GM19372 (cell line): Measurements from ENCODE around the gene RAP2C.

Experiments used
- ATAC-seq: cut with Tn5 transposase; IDR thresholded peaks from one replicate; pipeline ENCODE4 v1.9.1; 2021; ENCODE audit warnings: mild to moderate bottlenecking, low read depth, moderate library complexity; ENCODE audit not compliant: unreplicated experiment

The RAP2C gene

DNA sequence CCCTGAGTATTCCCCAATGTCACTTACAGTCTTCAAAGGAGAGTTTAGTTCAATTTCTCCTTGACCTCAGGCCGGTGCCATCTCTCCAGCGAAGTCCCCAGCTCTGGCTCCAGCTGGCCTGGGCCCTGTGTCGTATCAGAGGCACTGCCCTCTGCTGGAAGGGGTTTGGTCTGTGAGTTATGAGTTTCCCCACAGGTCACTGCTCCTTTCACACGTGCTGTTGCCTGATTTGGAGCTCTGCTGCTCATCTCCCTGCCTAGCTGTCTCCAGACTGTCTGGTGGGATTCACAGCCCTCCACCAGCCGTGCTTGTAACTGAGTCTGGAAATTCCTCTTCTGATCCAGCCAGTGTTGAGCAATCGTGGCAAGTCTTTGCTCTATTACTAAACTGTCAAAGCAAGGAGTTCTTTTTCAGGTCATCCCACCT lies at the start of gene RAP2C:
Gene RAP2C (minus strand): TSS at position 105 of the 426 bp plus-strand sequence. CDS start 2,179 bp downstream, outside the sequence.
- ATAC-seq = peak; percentile 59

DNA sequence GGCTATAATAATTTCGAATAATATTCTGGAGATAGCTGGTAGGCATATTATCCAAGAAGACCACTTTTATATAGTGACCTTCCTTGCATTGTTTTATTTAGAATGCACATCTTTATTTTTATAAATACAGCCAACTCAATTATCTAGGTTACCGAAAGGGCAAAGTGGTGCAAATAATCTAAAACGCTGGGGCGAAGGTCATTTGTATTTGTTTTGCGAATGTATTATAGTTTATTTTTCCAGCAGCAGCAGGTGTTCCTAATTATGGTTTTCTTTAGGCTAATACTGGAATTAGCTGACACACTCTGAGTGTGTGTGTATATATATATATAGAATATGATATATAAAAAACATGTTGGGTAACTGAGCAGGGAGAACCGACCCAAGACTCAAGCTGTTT lies 48.1 kb upstream of the RAP2C start:
- no peak for ATAC-seq

DNA sequence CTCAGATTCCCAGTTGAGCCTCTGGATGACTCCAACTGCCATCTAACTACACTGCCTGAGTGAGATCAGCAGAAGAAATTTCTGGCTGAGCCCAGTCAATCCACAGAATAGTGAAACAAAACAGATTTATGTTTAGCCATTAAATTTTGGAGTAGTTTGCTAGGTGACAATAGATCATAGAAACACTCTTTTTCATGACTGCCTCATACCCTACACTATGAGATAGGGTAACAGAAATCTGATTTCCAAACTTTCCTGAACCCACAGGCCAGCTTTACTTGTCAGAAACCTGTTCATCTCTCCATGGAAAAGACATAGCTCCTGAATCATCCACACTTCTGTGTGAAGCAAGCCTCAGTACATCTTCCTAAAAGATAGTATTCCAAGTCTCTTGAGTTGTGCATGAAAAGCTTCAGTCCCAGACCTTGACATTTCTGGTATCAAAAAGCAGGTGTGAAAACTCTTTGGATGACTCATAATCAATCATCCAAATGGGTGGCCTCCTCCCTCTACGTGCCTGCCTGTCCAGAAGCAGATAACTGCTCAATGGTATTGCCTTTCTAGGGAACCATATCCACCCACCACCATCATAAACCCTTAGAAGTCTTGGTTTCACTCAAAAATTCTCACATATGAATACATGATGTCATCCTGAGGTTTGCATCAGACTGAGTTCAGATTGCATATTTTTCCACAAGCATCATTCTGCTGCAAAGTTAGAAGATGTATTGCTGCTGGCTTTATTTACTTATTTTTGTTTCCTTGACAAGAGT lies 47.5 kb upstream of the RAP2C start:
- ATAC-seq = no peak

GRCh38 chrX:132263127-132263526 lies 43.9 kb upstream of the RAP2C start:
- ATAC-seq = no peak

DNA sequence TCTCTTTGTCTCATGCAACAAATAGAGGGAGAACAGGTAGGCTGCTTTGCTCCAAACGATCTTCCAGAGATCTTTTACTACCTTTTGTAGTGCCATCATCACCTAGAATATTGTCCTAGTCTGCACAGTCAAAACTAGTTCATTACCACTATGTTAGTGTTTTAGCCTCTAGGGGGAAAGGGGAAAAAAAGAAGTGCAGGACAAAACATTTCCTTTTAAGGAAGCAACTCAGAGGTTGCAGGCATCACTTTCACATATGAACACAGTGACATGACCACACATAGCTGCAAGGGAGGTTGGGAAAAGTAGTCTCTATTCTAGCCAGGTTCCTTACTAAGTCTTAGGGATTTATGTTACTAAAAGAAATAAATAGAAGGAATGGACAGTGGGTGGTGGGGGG lies 39.3 kb upstream of the RAP2C start:
- no peak for ATAC-seq

GRCh38 chrX:132257116-132257515 lies 37.9 kb upstream of the RAP2C start:
- ATAC-seq = no peak

DNA sequence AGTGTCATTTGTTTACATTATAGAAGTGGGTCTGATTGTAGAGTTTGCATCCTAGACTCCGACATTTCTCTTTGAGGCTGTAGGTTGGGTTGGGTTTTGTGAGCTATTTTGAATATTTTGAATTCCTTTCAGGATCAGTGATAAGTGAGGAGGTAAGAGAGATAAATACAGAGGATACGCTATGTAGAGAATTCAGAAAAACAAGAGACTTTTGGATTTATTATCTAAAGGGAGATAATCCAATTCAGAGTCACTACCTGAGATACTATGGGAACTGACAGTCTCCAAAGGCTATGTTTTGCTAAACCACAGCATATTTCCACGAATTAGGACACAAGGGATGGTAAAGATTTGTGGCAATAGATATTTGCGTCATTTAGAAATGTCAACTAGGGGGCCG lies 16.9 kb upstream of the RAP2C start:
- no peak for ATAC-seq

- no peak for ATAC-seq
Observed at GRCh38 chrX:132235488-132235887, 16.2 kb upstream of the RAP2C start.

GRCh38 chrX:132231587-132231986 lies 12.3 kb upstream of the RAP2C start:
- no peak for ATAC-seq

DNA sequence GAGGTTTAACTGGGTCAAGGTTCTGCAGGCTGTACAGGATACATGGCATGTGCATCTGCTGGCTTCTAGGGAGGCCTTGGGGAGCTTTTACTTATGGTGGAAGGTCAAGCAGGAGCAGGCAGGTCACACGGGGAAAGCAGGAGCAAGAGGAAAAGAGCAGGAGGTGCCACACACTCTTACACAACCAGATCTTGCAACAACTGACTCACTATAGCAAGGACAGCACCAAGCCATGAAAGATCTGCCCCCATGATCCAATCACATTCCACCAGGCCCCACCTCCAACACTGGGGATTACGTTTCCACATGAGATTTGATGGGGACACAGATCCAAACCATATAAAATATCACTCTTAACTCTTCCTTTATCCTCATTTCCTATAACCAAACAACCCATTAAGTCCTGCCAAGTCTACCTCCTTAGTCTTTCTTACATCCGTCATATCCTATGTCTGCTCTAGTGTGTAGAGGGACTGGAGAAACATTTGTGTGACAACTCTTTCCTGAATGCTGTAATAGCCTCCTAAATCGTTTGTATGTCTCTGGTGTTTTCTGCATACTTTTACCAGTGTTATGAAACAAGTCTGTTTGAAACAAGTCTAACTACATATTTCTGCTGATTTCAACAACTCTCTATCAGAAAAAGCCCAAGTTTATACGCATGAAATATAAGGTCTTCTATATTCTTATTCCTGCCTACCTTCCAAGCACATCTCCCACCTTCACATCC lies 8.3 kb upstream of the RAP2C start:
- no peak for ATAC-seq

- no peak for ATAC-seq
Observed at GRCh38 chrX:132226169-132226568, 6.9 kb upstream of the RAP2C start.

DNA sequence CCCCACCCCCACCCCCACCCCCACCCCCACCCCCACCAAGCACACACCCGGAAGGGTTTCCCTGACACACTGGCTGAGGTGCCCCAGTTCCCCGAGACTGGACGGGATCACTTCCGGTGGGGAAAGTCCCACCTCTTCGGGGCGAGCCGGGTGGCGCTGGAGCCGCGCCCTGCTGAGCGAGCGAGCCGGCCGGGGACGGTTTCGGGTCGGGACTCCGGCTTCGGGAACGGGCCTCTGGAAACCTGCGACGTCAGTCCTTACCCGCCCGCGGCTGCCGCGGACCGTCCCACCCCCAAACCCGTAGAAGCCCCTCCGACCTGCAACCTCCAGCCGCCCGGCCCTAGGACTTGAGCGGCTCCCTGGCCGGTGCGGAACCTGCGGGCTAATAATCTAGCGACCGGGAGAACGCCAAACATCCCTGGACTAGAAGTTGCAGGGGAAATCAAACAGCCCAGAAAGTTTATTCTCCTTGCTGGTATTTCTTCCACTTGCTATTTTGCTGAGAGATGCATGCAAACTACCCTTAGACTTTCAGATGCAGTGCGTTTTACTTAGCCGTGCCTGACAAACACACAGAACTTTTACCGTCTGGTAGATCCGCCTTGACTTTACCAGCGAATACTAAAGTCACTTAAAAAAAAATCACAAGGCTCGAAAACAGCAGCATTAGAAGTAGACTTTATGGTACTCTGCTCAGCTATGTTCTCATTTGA lies 991 bp downstream of the RAP2C start:
- peak; percentile 45 for ATAC-seq

DNA sequence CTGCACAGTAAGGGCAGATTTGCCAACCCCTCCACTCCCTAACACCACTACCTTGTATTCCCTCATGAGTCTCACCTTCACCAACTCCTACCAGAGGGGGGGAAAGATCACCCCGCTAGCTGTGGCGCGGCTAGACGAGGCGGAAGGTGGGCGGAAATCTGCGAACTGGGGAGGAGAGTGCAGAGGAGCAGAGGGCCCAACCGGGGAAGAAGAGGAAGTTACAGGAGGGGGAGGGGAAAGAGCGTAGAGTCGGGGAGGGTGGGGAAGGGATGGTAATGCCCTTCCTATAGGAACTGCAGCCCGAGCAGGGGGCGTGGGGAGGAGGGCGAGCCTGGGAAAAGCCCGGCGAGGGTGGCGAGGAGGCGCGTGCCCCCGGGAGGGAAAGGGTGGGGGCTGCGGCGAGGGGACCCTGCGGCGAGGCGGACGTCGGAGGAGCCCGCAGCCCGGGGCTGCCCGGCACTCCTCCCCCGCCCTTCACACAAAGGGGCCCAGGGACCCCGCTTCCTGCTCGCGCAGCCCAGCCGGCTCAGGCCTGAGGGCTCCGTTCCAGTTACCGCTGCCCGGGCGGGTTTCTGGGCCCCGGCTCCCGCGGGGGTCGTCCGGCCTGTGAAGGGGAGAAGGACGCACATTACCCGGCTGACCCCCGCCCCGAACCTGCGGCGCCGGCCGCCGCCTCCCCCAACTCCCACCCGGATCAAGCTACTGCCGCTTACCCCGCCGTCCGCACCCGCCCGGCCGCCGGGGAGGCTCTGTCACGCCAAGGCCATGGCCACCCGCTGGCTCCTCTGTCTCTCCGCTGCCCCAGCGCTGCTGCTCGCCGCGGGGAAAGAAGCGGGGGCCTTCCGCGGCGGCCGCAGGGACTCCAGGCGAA lies 1.8 kb downstream of the RAP2C start:
- ATAC-seq = peak; percentile 59

GRCh38 chrX:132216806-132217202 lies 2.4 kb downstream of the RAP2C start:
- peak; percentile 12 for ATAC-seq

- ATAC-seq = no peak
Observed at GRCh38 chrX:132216283-132216682, 3.0 kb downstream of the RAP2C start.

- no peak for ATAC-seq
Observed at GRCh38 chrX:132214518-132214917, 4.7 kb downstream of the RAP2C start.

- no peak for ATAC-seq
Observed at GRCh38 chrX:132209527-132209926, 9.7 kb downstream of the RAP2C start.

DNA sequence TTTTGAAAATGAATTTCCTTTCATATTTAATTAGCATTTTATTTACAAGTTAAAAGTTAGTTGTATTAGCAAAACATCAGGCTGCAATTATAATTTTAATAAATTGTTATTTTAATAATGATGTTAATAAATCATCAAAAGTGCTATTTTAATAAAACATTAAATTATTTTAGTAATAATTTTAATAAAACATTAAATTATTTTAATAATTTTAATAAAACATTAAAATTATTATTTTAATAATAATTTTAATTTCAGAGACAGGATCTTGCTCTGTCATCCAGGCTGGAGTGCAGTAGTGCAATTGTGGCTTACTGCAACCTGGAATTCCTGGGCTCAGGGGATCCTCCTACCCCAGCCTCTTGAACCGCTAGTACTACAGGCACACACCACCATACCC lies 10.8 kb downstream of the RAP2C start:
- ATAC-seq = no peak

GRCh38 chrX:132207996-132208395 lies 11.3 kb downstream of the RAP2C start:
- no peak for ATAC-seq

- ATAC-seq = no peak
Observed at GRCh38 chrX:132206259-132206658, 13.0 kb downstream of the RAP2C start.
